ENCODE results near the gene CLIC3. TPM values are rescaled to one million over a fixed set of nuclear protein-coding genes. Genes with fewer than 3 reads are reported as not detected.

Gene CLIC3
- total and polyA plus RNA-seq, 2 donors (not counting 1 experiment from before 2014, with no cell fraction given): 1.1 to 1.9 TPM

DNA sequence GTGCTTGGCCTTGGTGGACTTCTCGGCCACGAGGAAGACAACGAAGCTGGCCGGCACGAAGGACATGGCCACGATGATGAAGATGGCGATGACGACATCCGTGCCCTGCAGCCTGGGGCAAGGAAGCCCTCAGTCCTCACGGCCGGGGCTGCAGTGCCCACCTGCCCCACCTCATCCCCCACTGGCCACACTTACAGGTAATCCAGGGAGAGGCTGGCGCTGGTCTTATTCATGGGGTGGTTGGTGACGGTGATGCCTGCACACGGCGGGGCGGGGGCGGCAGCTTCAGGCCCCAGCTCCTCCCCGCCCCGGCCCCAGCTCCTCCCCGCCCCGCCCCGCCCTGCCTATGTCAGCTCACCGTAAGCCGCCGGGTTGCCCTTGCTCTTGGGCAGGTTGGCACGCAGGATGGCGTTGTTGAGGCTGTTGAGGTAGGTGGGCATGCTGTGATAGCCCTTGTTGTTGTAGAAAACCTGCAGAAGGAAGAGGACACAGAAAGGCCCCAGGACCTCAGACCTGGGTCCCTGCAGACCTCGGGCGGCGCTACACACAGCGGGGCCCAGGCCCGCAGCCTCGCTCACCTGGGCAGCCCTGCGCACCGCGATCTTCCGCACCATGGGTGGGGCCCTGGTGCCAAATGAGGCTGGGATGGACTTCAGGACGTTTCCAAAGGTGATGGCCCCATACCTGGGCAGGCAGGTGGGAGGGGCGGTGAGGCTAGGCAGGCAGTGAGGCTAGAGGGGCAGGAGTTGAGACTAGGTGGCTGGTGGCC lies 15.7 kb upstream of the CLIC3 start:
- no peak overlapping the region for H3K9ac ChIP-seq (ENCODE audit: low read length)
- no peak overlapping the region for H3K4me2 ChIP-seq (replicated peaks; ENCODE audit: low read depth, low read length, poor library complexity, severe bottlenecking)
- WGBS (ENCODE audit: insufficient coverage): 93% methylated on average over 37 of the region's 39 CpGs
- H3K27me3 Mint-ChIP-seq: no peaks in the 10 kb centered on the region
- TF ChIP-seq EZH2 (IDR thresholded peaks at IDR 0.05; ENCODE audit: borderline replicate concordance, insufficient read depth, low read depth, low read length, poor library complexity, severe bottlenecking): no peak
- TF ChIP-seq, protein P1, sequence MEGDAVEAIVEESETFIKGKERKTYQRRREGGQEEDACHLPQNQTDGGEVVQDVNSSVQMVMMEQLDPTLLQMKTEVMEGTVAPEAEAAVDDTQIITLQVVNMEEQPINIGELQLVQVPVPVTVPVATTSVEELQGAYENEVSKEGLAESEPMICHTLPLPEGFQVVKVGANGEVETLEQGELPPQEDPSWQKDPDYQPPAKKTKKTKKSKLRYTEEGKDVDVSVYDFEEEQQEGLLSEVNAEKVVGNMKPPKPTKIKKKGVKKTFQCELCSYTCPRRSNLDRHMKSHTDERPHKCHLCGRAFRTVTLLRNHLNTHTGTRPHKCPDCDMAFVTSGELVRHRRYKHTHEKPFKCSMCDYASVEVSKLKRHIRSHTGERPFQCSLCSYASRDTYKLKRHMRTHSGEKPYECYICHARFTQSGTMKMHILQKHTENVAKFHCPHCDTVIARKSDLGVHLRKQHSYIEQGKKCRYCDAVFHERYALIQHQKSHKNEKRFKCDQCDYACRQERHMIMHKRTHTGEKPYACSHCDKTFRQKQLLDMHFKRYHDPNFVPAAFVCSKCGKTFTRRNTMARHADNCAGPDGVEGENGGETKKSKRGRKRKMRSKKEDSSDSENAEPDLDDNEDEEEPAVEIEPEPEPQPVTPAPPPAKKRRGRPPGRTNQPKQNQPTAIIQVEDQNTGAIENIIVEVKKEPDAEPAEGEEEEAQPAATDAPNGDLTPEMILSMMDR (IDR thresholded peaks at IDR 0.05): no peak
- POLR2A ChIA-PET: interaction anchor here (0.6 to 0.9 kb wide), 2 partner anchors 17 to 249 kb away, joined by 3 to 10 read pairs; no protein-coding TSS in a partner anchor
- no peaks in the 10 kb centered on the region for H3K4me1 ChIP-seq (ENCODE audit: control insufficient read depth in 2 of 2, insufficient read depth in 2 of 2, low read length in 2 of 2)
- no peaks in the 10 kb centered on the region for H3K27me3 ChIP-seq (replicated peaks in 1 of 4; ENCODE audit: control extremely low read depth in 1 of 4, control insufficient read depth in 3 of 4, insufficient read depth in 4 of 4, low read length in 3 of 4)
- H3K4me3 Mint-ChIP-seq: no peak overlapping the region
- CTCF ChIA-PET: no interaction called here
- no peak for DNase-seq
- intact Hi-C loops (cut with micrococcal nuclease): no loop called here
- H3K4me3 ChIP-seq (ENCODE audit: control extremely low read depth in 1 of 5, extremely low read depth in 1 of 5, insufficient read depth in 1 of 5, low read depth in 2 of 5, low read length in 4 of 5): no peak overlapping the region
- no peaks in the 10 kb centered on the region for H3K4me1 Mint-ChIP-seq
- H3K27ac Mint-ChIP-seq: no peak overlapping the region
- no peak for ATAC-seq (ENCODE audit: low read depth)
- H3K9me3 Mint-ChIP-seq (ENCODE audit: insufficient read depth): no peaks in the 10 kb centered on the region
- H3K79me2 ChIP-seq (ENCODE audit: control insufficient read depth, insufficient read depth, low read length): no peaks in the 10 kb centered on the region
- no peaks in the 10 kb centered on the region for H3K9me3 ChIP-seq (ENCODE audit: control extremely low read depth in 1 of 3, control insufficient read depth in 2 of 3, insufficient read depth in 1 of 3, low read length in 2 of 3)
- H3K36me3 ChIP-seq (replicated peaks in 1 of 2; ENCODE audit: control extremely low read depth in 1 of 2, control insufficient read depth in 1 of 2, extremely low read depth in 1 of 2, insufficient read depth in 2 of 2, low read length in 1 of 2): peaks cover 1 to 5% of the 10 kb centered on the region in 2 experiments
- H3K27ac ChIP-seq (ENCODE audit: low read length in 2 of 2): no peak overlapping the region
- no peak overlapping the region for H2AFZ ChIP-seq (ENCODE audit: insufficient read depth, low read depth, low read length, poor library complexity, severe bottlenecking)
- H4K20me1 ChIP-seq (ENCODE audit: control insufficient read depth, insufficient read depth, low read length, poor library complexity, severe bottlenecking): no peaks in the 10 kb centered on the region

DNA sequence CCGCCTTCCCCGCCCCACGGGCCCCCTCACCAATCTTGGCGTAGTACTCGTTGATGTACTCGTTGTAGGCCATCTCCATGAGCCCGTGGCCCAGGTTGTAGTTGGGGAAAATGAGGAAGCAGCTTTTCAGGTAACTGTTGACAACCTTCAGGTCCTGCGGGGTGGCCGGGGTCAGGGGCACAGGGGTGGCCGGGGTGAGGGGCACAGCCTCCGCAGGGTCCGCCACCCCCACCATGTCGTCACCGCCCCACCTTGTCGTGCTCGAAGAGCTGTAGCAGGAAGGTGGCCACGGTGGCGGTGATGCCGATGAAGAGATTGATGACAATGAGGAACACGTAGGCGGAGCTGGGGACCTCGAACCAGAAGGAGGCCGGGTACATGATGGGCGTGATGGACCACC lies 14.8 kb upstream of the CLIC3 start:
- no peak for TF ChIP-seq EZH2 (IDR thresholded peaks at IDR 0.05; ENCODE audit: borderline replicate concordance, insufficient read depth, low read depth, low read length, poor library complexity, severe bottlenecking)
- TF ChIP-seq, protein P1 (IDR thresholded peaks at IDR 0.05): no peak
- no peak overlapping the region for H3K27ac Mint-ChIP-seq
- CTCF ChIA-PET: no interaction called here

More for the DNA sequence above, 14.8 kb upstream of the CLIC3 start:
- H3K4me2 ChIP-seq (replicated peaks; ENCODE audit: low read depth, low read length, poor library complexity, severe bottlenecking): no peak overlapping the region
- no peak overlapping the region for H2AFZ ChIP-seq (ENCODE audit: insufficient read depth, low read depth, low read length, poor library complexity, severe bottlenecking)
- no peaks in the 10 kb centered on the region for H3K27me3 Mint-ChIP-seq
- no peak overlapping the region for H3K4me3 Mint-ChIP-seq
- H3K4me1 ChIP-seq (ENCODE audit: control insufficient read depth in 2 of 2, insufficient read depth in 2 of 2, low read length in 2 of 2): no peaks in the 10 kb centered on the region
- DNase-seq (no peak), ATAC-seq (ENCODE audit: low read depth) (no peak)
- H3K79me2 ChIP-seq (ENCODE audit: control insufficient read depth, insufficient read depth, low read length): no peaks in the 10 kb centered on the region
- no peaks in the 10 kb centered on the region for H3K9me3 Mint-ChIP-seq (ENCODE audit: insufficient read depth)
- H3K9me3 ChIP-seq (ENCODE audit: control extremely low read depth in 1 of 3, control insufficient read depth in 2 of 3, insufficient read depth in 1 of 3, low read length in 2 of 3): no peaks in the 10 kb centered on the region
- H3K27me3 ChIP-seq (replicated peaks in 1 of 4; ENCODE audit: control extremely low read depth in 1 of 4, control insufficient read depth in 3 of 4, insufficient read depth in 4 of 4, low read length in 3 of 4): no peaks in the 10 kb centered on the region
- POLR2A ChIA-PET: interaction anchor here (0.6 to 0.9 kb wide), 2 partner anchors 18 to 250 kb away, joined by 3 to 10 read pairs; no protein-coding TSS in a partner anchor
- WGBS (ENCODE audit: insufficient coverage): 93% methylated on average over 19 of the region's 24 CpGs
- H3K27ac ChIP-seq (ENCODE audit: low read length in 2 of 2): no peak overlapping the region
- H3K4me3 ChIP-seq (ENCODE audit: control extremely low read depth in 1 of 5, extremely low read depth in 1 of 5, insufficient read depth in 1 of 5, low read depth in 2 of 5, low read length in 4 of 5): no peak overlapping the region
- peaks cover 0 to 1% of the 10 kb centered on the region in 2 experiments for H3K36me3 ChIP-seq (replicated peaks in 1 of 2; ENCODE audit: control extremely low read depth in 1 of 2, control insufficient read depth in 1 of 2, extremely low read depth in 1 of 2, insufficient read depth in 2 of 2, low read length in 1 of 2)
- H4K20me1 ChIP-seq (ENCODE audit: control insufficient read depth, insufficient read depth, low read length, poor library complexity, severe bottlenecking): no peaks in the 10 kb centered on the region
- intact Hi-C loops (cut with micrococcal nuclease): no loop called here
- H3K9ac ChIP-seq (ENCODE audit: low read length): no peak overlapping the region
- H3K4me1 Mint-ChIP-seq: no peaks in the 10 kb centered on the region

All from B cell (primary cell).